ENCODE data around the gene MORF4L2. TPM values are rescaled to one million over a fixed set of nuclear protein-coding genes. Genes with fewer than 3 reads are reported as not detected.
A peak's percentile ranks its signal among the peaks of the same experiment; 100 is the strongest.
"Not testable (repeated sequence)": the region's sequence is repeated elsewhere in the genome, so short reads cannot be mapped to it uniquely, and the experiment has no call there.

The MORF4L2 gene
- total and polyA plus RNA-seq, 9 of the 15 experiments (the other 6 are each of a cell fraction or from before 2014, with no cell fraction given) = 324 to 781 (median 420) TPM

- BruUV-seq (replicated peaks); in situ Hi-C loops (cut with MboI); H3K9ac ChIP-seq (ENCODE audit: insufficient read depth in 1 of 2, low read depth in 2 of 2, low read length in 2 of 2); H3K4me1 ChIP-seq (replicated peaks in 1 of 2; ENCODE audit: control insufficient read depth in 2 of 2, insufficient read depth in 2 of 2, low read length in 2 of 2); H3K79me2 ChIP-seq (ENCODE audit: control insufficient read depth, insufficient read depth, low read length); ATAC-seq; intact Hi-C loops (cut with micrococcal nuclease); H3K27me3 ChIP-seq (ENCODE audit: control insufficient read depth in 2 of 2, insufficient read depth in 2 of 2, low read length in 2 of 2); POLR2A ChIA-PET; H4K20me1 ChIP-seq (replicated peaks; ENCODE audit: control insufficient read depth, insufficient read depth, low read length); FAIRE-seq; H3K4me2 ChIP-seq (ENCODE audit: insufficient read depth, low read length); DNase-seq (ENCODE audit: extremely low read depth in 1 of 4, low spot score in 3 of 4); H3K9me1 ChIP-seq (ENCODE audit: control insufficient read depth, insufficient read depth, low read length); H3K4me3 ChIP-seq; CTCF ChIA-PET (ENCODE audit: low intra/inter-chr PET ratio); H3K36me3 ChIP-seq (ENCODE audit: control insufficient read depth, insufficient read depth, low read length); H3K27ac ChIP-seq (ENCODE audit: extremely low read depth, low read depth, low read length); H2AFZ ChIP-seq (ENCODE audit: low read depth, low read length); H3K9me3 ChIP-seq (replicated peaks; ENCODE audit: control insufficient read depth, insufficient read depth, low read depth, low read length); TF ChIP-seq MYNN (CRISPR knock-in tag; IDR thresholded peaks at IDR 0.05): not testable (repeated sequence)
- peak; percentile 28; the same call in 1 of the 2 replicates for TF ChIP-seq MYNN (IDR thresholded peaks at IDR 0.05)
- TF ChIP-seq RFX1 (IDR thresholded peaks at IDR 0.05) = peak; percentile 76
- 0% methylated on average over 4 of the region's 6 CpGs for WGBS (ENCODE audit: insufficient coverage, low coverage, missing lambda C conversion rate)
These were observed 47.8 kb downstream of the MORF4L2 start for GRCh38 chrX:103638479-103639346.

- H3K27me3 ChIP-seq (ENCODE audit: control insufficient read depth in 2 of 2, insufficient read depth in 2 of 2, low read length in 2 of 2) = no peaks in the 10 kb centered on the region
- H3K4me3 ChIP-seq = no peak overlapping the region
- in situ Hi-C loops (cut with MboI) = no loop called here
- H3K9ac ChIP-seq (ENCODE audit: insufficient read depth in 1 of 2, low read depth in 2 of 2, low read length in 2 of 2) = no peak overlapping the region
- H3K9me3 ChIP-seq (replicated peaks; ENCODE audit: control insufficient read depth, insufficient read depth, low read depth, low read length) = no peaks in the 10 kb centered on the region
- H4K20me1 ChIP-seq (replicated peaks; ENCODE audit: control insufficient read depth, insufficient read depth, low read length) = no peaks in the 10 kb centered on the region
- no peak overlapping the region for H3K27ac ChIP-seq (ENCODE audit: extremely low read depth, low read depth, low read length)
- ChIA-PET CTCF (ENCODE audit: low intra/inter-chr PET ratio) (no interaction called here), POLR2A (interaction anchor here (0.6 kb wide), 1 partner anchor 554 kb away, joined by 3 read pairs; no protein-coding TSS in a partner anchor)
- H3K4me2 ChIP-seq (ENCODE audit: insufficient read depth, low read length) = no peak overlapping the region
- no peak for DNase-seq (ENCODE audit: extremely low read depth in 1 of 4, low spot score in 3 of 4)
- H3K36me3 ChIP-seq (ENCODE audit: control insufficient read depth, insufficient read depth, low read length) = no peaks in the 10 kb centered on the region
- no TSS peak for BruUV-seq (replicated peaks)
- no peak overlapping the region for H2AFZ ChIP-seq (ENCODE audit: low read depth, low read length)
- no peaks in the 10 kb centered on the region for H3K79me2 ChIP-seq (ENCODE audit: control insufficient read depth, insufficient read depth, low read length)
- WGBS (ENCODE audit: insufficient coverage, low coverage, missing lambda C conversion rate) = 0% methylated on average over 2 of the region's 2 CpGs
- intact Hi-C loops (cut with micrococcal nuclease) = no loop called here
- no peak for FAIRE-seq
- H3K4me1 ChIP-seq (replicated peaks in 1 of 2; ENCODE audit: control insufficient read depth in 2 of 2, insufficient read depth in 2 of 2, low read length in 2 of 2) = no peaks in the 10 kb centered on the region
- H3K9me1 ChIP-seq (ENCODE audit: control insufficient read depth, insufficient read depth, low read length) = no peaks in the 10 kb centered on the region
- ATAC-seq = no peak
- TF ChIP-seq ETV1 (tag; conservative IDR thresholded peaks at IDR 0.05; ENCODE audit: low read depth) (no peak), NRF1 (conservative IDR thresholded peaks at IDR 0.05 in 1 of 2, IDR thresholded peaks at IDR 0.05 in 1 of 2) (no peak), ELF2 (CRISPR knock-in tag; IDR thresholded peaks at IDR 0.05) (no peak), KDM2B (CRISPR knock-in tag; IDR thresholded peaks at IDR 0.05) (no peak), CXXC5 (CRISPR knock-in tag; IDR thresholded peaks at IDR 0.05) (no peak), KLF1 (tag; IDR thresholded peaks at IDR 0.05) (no peak), LCOR (CRISPR knock-in tag; IDR thresholded peaks at IDR 0.05) (no peak), ZNF134 (CRISPR knock-in tag; conservative IDR thresholded peaks at IDR 0.05) (no peak), ZNF282 (CRISPR knock-in tag; IDR thresholded peaks at IDR 0.05) (no peak), ZSCAN32 (CRISPR knock-in tag; IDR thresholded peaks at IDR 0.05) (no peak), RCOR1 (IDR thresholded peaks at IDR 0.05; ENCODE audit: borderline replicate concordance in 1 of 2, low read depth in 2 of 2, low read length in 2 of 2) (no peak), ZNF764 (CRISPR knock-in tag; IDR thresholded peaks at IDR 0.05; ENCODE audit: low read depth) (no peak)
These were observed 48.7 kb downstream of the MORF4L2 start for GRCh38 chrX:103637604-103638338.

Data from K562 (cell line).